Stimulated activated memory B cell treated with anti-CD40 and anti-IgM and Interleukin-4, amounts not matched to agents 10 μg/mL and 1 μg/mL and 100 μg/mL, for 72 hours (primary cell): ENCODE data around the gene NAV2.

Source experiments
- ATAC-seq: fragments of 150-1000 bp; cut with Tn5 transposase; 2 replicates; pipeline ENCODE4 v1.10.0; 2021
- H3K27ac Mint-ChIP-seq: one replicate; pipeline ENCODE4 v1.8.0; 2022; ENCODE audit warnings: mild to moderate bottlenecking, mixed read lengths
- H3K27me3 Mint-ChIP-seq: one replicate; pipeline ENCODE4 v1.8.0; 2022; ENCODE audit warnings: mixed read lengths
- H3K36me3 Mint-ChIP-seq: one replicate; pipeline ENCODE4 v1.8.0; 2022; ENCODE audit warnings: mixed read lengths
- H3K4me1 Mint-ChIP-seq: one replicate; pipeline ENCODE4 v1.8.0; 2022; ENCODE audit warnings: mixed read lengths
- H3K4me3 Mint-ChIP-seq: one replicate; pipeline ENCODE4 v1.8.0; 2022; ENCODE audit warnings: mild to moderate bottlenecking, moderate library complexity, mixed read lengths
- H3K9me3 Mint-ChIP-seq: one replicate; pipeline ENCODE4 v1.8.0; 2022; ENCODE audit warnings: mixed read lengths

NAV2 gene

GRCh38 chr11:20029193-20029592, 316.6 kb downstream of the NAV2 start:
- ATAC-seq: no peak
- no peaks in the 10 kb centered on the region for H3K36me3 Mint-ChIP-seq
- H3K27ac Mint-ChIP-seq: no peak overlapping the region
- no peaks in the 10 kb centered on the region for H3K4me1 Mint-ChIP-seq
- H3K9me3 Mint-ChIP-seq: no peaks in the 10 kb centered on the region
- H3K4me3 Mint-ChIP-seq: no peak overlapping the region
- peaks cover 8% of the 10 kb centered on the region for H3K27me3 Mint-ChIP-seq

GRCh38 chr11:20030472-20030871, 317.8 kb downstream of the NAV2 start:
- Mint-ChIP-seq H3K27me3 (peaks cover 14% of the 10 kb centered on the region), H3K4me1 (no peaks in the 10 kb centered on the region), H3K36me3 (no peaks in the 10 kb centered on the region), H3K4me3 (no peak overlapping the region), H3K27ac (no peak overlapping the region), H3K9me3 (no peaks in the 10 kb centered on the region)
- ATAC-seq: no peak

GRCh38 chr11:20031155-20032001, 318.7 kb downstream of the NAV2 start:
- no peak for ATAC-seq
- Mint-ChIP-seq H3K4me3 (no peak overlapping the region), H3K27ac (no peak overlapping the region), H3K4me1 (no peaks in the 10 kb centered on the region), H3K27me3 (peaks cover 14% of the 10 kb centered on the region), H3K9me3 (no peaks in the 10 kb centered on the region), H3K36me3 (no peaks in the 10 kb centered on the region)

- Mint-ChIP-seq H3K4me1 (no peaks in the 10 kb centered on the region), H3K4me3 (no peak overlapping the region), H3K36me3 (no peaks in the 10 kb centered on the region), H3K27me3 (peaks cover 15% of the 10 kb centered on the region), H3K9me3 (no peaks in the 10 kb centered on the region), H3K27ac (no peak overlapping the region)
- no peak for ATAC-seq
These were observed 319.5 kb downstream of the NAV2 start for GRCh38 chr11:20032127-20032526.

- Mint-ChIP-seq H3K27ac (no peak overlapping the region), H3K4me3 (no peak overlapping the region), H3K27me3 (peaks cover 16% of the 10 kb centered on the region), H3K36me3 (no peaks in the 10 kb centered on the region), H3K9me3 (no peaks in the 10 kb centered on the region), H3K4me1 (no peaks in the 10 kb centered on the region)
- ATAC-seq: no peak
These were observed 320.1 kb downstream of the NAV2 start for GRCh38 chr11:20032577-20033260.

GRCh38 chr11:20033806-20034205, 321.2 kb downstream of the NAV2 start:
- Mint-ChIP-seq H3K36me3 (no peaks in the 10 kb centered on the region), H3K4me3 (no peak overlapping the region), H3K27ac (no peak overlapping the region), H3K4me1 (no peaks in the 10 kb centered on the region), H3K9me3 (no peaks in the 10 kb centered on the region), H3K27me3 (peaks cover 22% of the 10 kb centered on the region)
- no peak for ATAC-seq

- Mint-ChIP-seq H3K9me3 (no peaks in the 10 kb centered on the region), H3K4me1 (no peaks in the 10 kb centered on the region), H3K27ac (no peak overlapping the region), H3K4me3 (no peak overlapping the region), H3K27me3 (peaks cover 34% of the 10 kb centered on the region), H3K36me3 (no peaks in the 10 kb centered on the region)
- no peak for ATAC-seq
These were observed 322.3 kb downstream of the NAV2 start for GRCh38 chr11:20034941-20035340.

- Mint-ChIP-seq H3K36me3 (no peaks in the 10 kb centered on the region), H3K27me3 (peaks cover 38% of the 10 kb centered on the region), H3K9me3 (no peaks in the 10 kb centered on the region), H3K4me1 (no peaks in the 10 kb centered on the region), H3K4me3 (no peak overlapping the region), H3K27ac (no peak overlapping the region)
- no peak for ATAC-seq
These were observed 322.7 kb downstream of the NAV2 start for GRCh38 chr11:20035375-20035700.

- H3K4me1 Mint-ChIP-seq: no peaks in the 10 kb centered on the region
- H3K36me3 Mint-ChIP-seq: no peaks in the 10 kb centered on the region
- H3K27me3 Mint-ChIP-seq: peaks cover 43% of the 10 kb centered on the region
- no peak overlapping the region for H3K27ac Mint-ChIP-seq
- no peak overlapping the region for H3K4me3 Mint-ChIP-seq
- no peak for ATAC-seq
- H3K9me3 Mint-ChIP-seq: no peaks in the 10 kb centered on the region
These were observed 323.3 kb downstream of the NAV2 start for GRCh38 chr11:20035701-20036601.

- peaks cover 43% of the 10 kb centered on the region for H3K27me3 Mint-ChIP-seq
- no peak overlapping the region for H3K27ac Mint-ChIP-seq
- ATAC-seq: no peak
- H3K36me3 Mint-ChIP-seq: no peaks in the 10 kb centered on the region
- no peak overlapping the region for H3K4me3 Mint-ChIP-seq
- H3K4me1 Mint-ChIP-seq: no peaks in the 10 kb centered on the region
- no peaks in the 10 kb centered on the region for H3K9me3 Mint-ChIP-seq
These were observed 324.1 kb downstream of the NAV2 start for GRCh38 chr11:20036626-20037335.

- H3K27me3 Mint-ChIP-seq: peaks cover 43% of the 10 kb centered on the region
- H3K4me3 Mint-ChIP-seq: no peak overlapping the region
- no peaks in the 10 kb centered on the region for H3K36me3 Mint-ChIP-seq
- peak; percentile 62 for ATAC-seq
- H3K27ac Mint-ChIP-seq: no peak overlapping the region
- no peaks in the 10 kb centered on the region for H3K4me1 Mint-ChIP-seq
- H3K9me3 Mint-ChIP-seq: no peaks in the 10 kb centered on the region
These were observed 324.9 kb downstream of the NAV2 start for GRCh38 chr11:20037396-20038153.

GRCh38 chr11:20038412-20038811, 325.8 kb downstream of the NAV2 start:
- ATAC-seq: no peak
- Mint-ChIP-seq H3K27ac (no peak overlapping the region), H3K27me3 (peaks cover 51% of the 10 kb centered on the region), H3K4me3 (no peak overlapping the region), H3K9me3 (no peaks in the 10 kb centered on the region), H3K4me1 (no peaks in the 10 kb centered on the region), H3K36me3 (no peaks in the 10 kb centered on the region)

- no peaks in the 10 kb centered on the region for H3K4me1 Mint-ChIP-seq
- H3K9me3 Mint-ChIP-seq: no peaks in the 10 kb centered on the region
- H3K27me3 Mint-ChIP-seq: peaks cover 54% of the 10 kb centered on the region
- H3K36me3 Mint-ChIP-seq: no peaks in the 10 kb centered on the region
- no peak overlapping the region for H3K4me3 Mint-ChIP-seq
- no peak for ATAC-seq
- no peak overlapping the region for H3K27ac Mint-ChIP-seq
These were observed 326.3 kb downstream of the NAV2 start for GRCh38 chr11:20038972-20039371.

- no peak overlapping the region for H3K4me3 Mint-ChIP-seq
- H3K27me3 Mint-ChIP-seq: peaks cover 45% of the 10 kb centered on the region
- no peak for ATAC-seq
- no peaks in the 10 kb centered on the region for H3K36me3 Mint-ChIP-seq
- peaks cover 5% of the 10 kb centered on the region for H3K4me1 Mint-ChIP-seq
- H3K27ac Mint-ChIP-seq: no peak overlapping the region
- no peaks in the 10 kb centered on the region for H3K9me3 Mint-ChIP-seq
These were observed 328.9 kb downstream of the NAV2 start for GRCh38 chr11:20041499-20041898.
